ENCODE results near the gene EXT2. TPM values are rescaled to one million over a fixed set of nuclear protein-coding genes. Genes with fewer than 3 reads are reported as not detected.

EXT2 gene
- total RNA-seq, 1 donor: 174 TPM

GRCh38 chr11:44112091-44112821 lies 16.8 kb downstream of the EXT2 start:
- no peak overlapping the region for H3K27ac ChIP-seq (ENCODE audit: low read depth, low read length)
- H3K4me1 ChIP-seq (ENCODE audit: insufficient read depth, low read length): peaks cover 7% of the 10 kb centered on the region
- H3K9me3 ChIP-seq (ENCODE audit: low read depth, low read length): no peaks in the 10 kb centered on the region
- H3K27me3 ChIP-seq (ENCODE audit: insufficient read depth, low read length): no peaks in the 10 kb centered on the region
- no peak overlapping the region for H2AFZ ChIP-seq (ENCODE audit: low read length)
- no peak for TF ChIP-seq CTCF (IDR thresholded peaks at IDR 0.05; ENCODE audit: extremely low read depth, low read depth, low read length)
- H3K4me2 ChIP-seq (ENCODE audit: insufficient read depth, low read length): no peak overlapping the region
- peaks cover 11% of the 10 kb centered on the region for H3K79me2 ChIP-seq (ENCODE audit: insufficient read depth, low read length)
- H3K36me3 ChIP-seq (ENCODE audit: insufficient read depth, low read length): peaks cover 49% of the 10 kb centered on the region
- H4K20me1 ChIP-seq (ENCODE audit: insufficient read depth, low read length): peaks cover 37% of the 10 kb centered on the region
- no peak for DNase-seq (ENCODE audit: insufficient read length, low spot score, missing footprints)
- no peak overlapping the region for H3K4me3 ChIP-seq (ENCODE audit: insufficient read depth, low read length)

- peaks cover 8% of the 10 kb centered on the region for H3K79me2 ChIP-seq (ENCODE audit: insufficient read depth, low read length)
- no peaks in the 10 kb centered on the region for H3K9me3 ChIP-seq (ENCODE audit: low read depth, low read length)
- H3K4me3 ChIP-seq (ENCODE audit: insufficient read depth, low read length): no peak overlapping the region
- DNase-seq (ENCODE audit: insufficient read length, low spot score, missing footprints): no peak
- H3K27ac ChIP-seq (ENCODE audit: low read depth, low read length): no peak overlapping the region
- peaks cover 7% of the 10 kb centered on the region for H3K4me1 ChIP-seq (ENCODE audit: insufficient read depth, low read length)
- H2AFZ ChIP-seq (ENCODE audit: low read length): no peak overlapping the region
- TF ChIP-seq CTCF (IDR thresholded peaks at IDR 0.05; ENCODE audit: extremely low read depth, low read depth, low read length): no peak
- no peak overlapping the region for H3K4me2 ChIP-seq (ENCODE audit: insufficient read depth, low read length)
- H3K36me3 ChIP-seq (ENCODE audit: insufficient read depth, low read length): peaks cover 47% of the 10 kb centered on the region
- no peaks in the 10 kb centered on the region for H3K27me3 ChIP-seq (ENCODE audit: insufficient read depth, low read length)
- peaks cover 37% of the 10 kb centered on the region for H4K20me1 ChIP-seq (ENCODE audit: insufficient read depth, low read length)
Measured at GRCh38 chr11:44113018-44113417, 17.5 kb downstream of the EXT2 start.

- H3K36me3 ChIP-seq (ENCODE audit: insufficient read depth, low read length): peaks cover 42% of the 10 kb centered on the region
- no peak for DNase-seq (ENCODE audit: insufficient read length, low spot score, missing footprints)
- no peak overlapping the region for H2AFZ ChIP-seq (ENCODE audit: low read length)
- H3K27ac ChIP-seq (ENCODE audit: low read depth, low read length): no peak overlapping the region
- H3K9me3 ChIP-seq (ENCODE audit: low read depth, low read length): no peaks in the 10 kb centered on the region
- peaks cover 37% of the 10 kb centered on the region for H4K20me1 ChIP-seq (ENCODE audit: insufficient read depth, low read length)
- H3K4me3 ChIP-seq (ENCODE audit: insufficient read depth, low read length): no peak overlapping the region
- H3K4me1 ChIP-seq (ENCODE audit: insufficient read depth, low read length): peaks cover 7% of the 10 kb centered on the region
- no peak for TF ChIP-seq CTCF (IDR thresholded peaks at IDR 0.05; ENCODE audit: extremely low read depth, low read depth, low read length)
- H3K4me2 ChIP-seq (ENCODE audit: insufficient read depth, low read length): no peak overlapping the region
- peaks cover 8% of the 10 kb centered on the region for H3K79me2 ChIP-seq (ENCODE audit: insufficient read depth, low read length)
- no peaks in the 10 kb centered on the region for H3K27me3 ChIP-seq (ENCODE audit: insufficient read depth, low read length)
Measured at GRCh38 chr11:44113572-44113971, 18.1 kb downstream of the EXT2 start.

GRCh38 chr11:44116234-44116830 lies 20.9 kb downstream of the EXT2 start:
- Histone ChIP-seq H3K4me3 (ENCODE audit: insufficient read depth, low read length) (no peak overlapping the region), H3K79me2 (ENCODE audit: insufficient read depth, low read length) (peaks cover 8% of the 10 kb centered on the region), H3K4me1 (ENCODE audit: insufficient read depth, low read length) (peaks cover 7% of the 10 kb centered on the region), H4K20me1 (ENCODE audit: insufficient read depth, low read length) (peaks cover 25% of the 10 kb centered on the region), H3K27me3 (ENCODE audit: insufficient read depth, low read length) (no peaks in the 10 kb centered on the region), H3K4me2 (ENCODE audit: insufficient read depth, low read length) (no peak overlapping the region), H3K27ac (ENCODE audit: low read depth, low read length) (no peak overlapping the region), H2AFZ (ENCODE audit: low read length) (no peak overlapping the region), H3K36me3 (ENCODE audit: insufficient read depth, low read length) (peaks cover 32% of the 10 kb centered on the region), H3K9me3 (ENCODE audit: low read depth, low read length) (no peaks in the 10 kb centered on the region)
- no peak for TF ChIP-seq CTCF (IDR thresholded peaks at IDR 0.05; ENCODE audit: extremely low read depth, low read depth, low read length)
- DNase-seq (ENCODE audit: insufficient read length, low spot score, missing footprints): no peak
